GM10847 (cell line): Measurements from ENCODE around the gene ZFAND5.

Experiments
- POLR2A ChIP-seq: IDR thresholded peaks from 2 replicates; pipeline ENCODE4 v1.6.1; 2011; ENCODE audit not compliant: insufficient read length; ENCODE audit errors: extremely low read depth

The ZFAND5 gene

DNA sequence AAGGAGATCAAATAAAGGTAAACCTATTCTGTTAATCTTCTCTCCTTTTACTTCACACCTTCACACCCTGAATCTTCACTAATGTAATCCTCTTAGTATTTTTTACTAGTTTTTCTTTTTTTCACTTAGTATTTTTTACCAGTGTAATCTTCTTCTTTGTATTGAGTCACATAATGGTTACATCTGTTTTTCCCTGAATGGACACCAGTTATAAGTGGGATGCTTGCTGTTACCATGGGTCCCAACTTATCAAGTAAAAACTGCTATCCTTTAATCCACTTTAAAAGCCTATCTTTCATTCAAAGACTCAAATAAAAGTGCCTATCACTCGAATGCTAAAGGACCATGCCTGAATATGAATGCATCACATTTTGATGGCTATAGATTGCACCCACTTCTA is 15.1 kb downstream of the ZFAND5 start:
- TF ChIP-seq POLR2A: no peak

GRCh38 chr9:72349240-72349639 is 15.8 kb downstream of the ZFAND5 start:
- no peak for TF ChIP-seq POLR2A

GRCh38 chr9:72346333-72346732 is 18.7 kb downstream of the ZFAND5 start:
- TF ChIP-seq POLR2A: no peak

GRCh38 chr9:72338631-72339030 is 26.4 kb downstream of the ZFAND5 start:
- no peak for TF ChIP-seq POLR2A

DNA sequence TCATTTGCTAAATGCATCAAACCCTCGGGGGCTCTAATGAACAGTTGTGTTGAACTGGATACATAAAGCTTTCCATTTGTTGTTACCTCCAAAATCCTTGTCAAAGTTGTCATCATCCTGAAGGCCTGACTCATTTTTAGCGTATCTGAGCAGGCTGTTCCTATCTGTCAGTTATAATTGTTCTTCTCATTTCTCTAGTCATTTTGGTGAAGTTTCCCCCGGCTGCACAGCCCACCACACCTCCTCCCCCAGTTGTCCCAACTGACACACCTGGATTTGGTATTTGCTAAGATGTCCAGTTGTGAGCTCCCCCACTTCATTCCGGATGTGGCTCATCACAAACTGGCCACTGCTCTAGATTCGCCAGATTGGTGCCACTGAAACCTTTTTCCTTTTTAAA is 27.7 kb downstream of the ZFAND5 start:
- TF ChIP-seq POLR2A: no peak

- no peak for TF ChIP-seq POLR2A
These were observed 30.2 kb downstream of the ZFAND5 start for GRCh38 chr9:72334658-72335337.

DNA sequence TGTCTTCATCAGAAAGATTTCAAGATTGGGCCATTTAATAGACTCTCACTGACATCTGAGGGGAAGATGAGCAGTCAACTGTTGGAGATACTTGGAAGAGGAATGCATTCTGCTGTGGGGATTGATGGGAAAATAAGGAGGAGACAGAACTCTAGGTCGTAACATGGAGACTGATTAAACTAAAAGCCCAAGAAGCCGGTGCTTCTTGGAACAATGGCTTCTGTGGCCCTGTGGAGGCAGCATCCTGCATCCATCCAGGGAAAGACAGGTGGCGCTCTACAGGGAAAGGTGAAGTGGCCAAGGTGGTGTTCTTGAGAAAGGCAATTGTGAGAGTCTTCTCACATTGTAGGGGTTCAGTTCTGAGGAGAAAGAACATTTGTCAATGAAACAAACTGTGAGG is 31.3 kb downstream of the ZFAND5 start:
- TF ChIP-seq POLR2A: no peak

- no peak for TF ChIP-seq POLR2A
These were observed 31.8 kb downstream of the ZFAND5 start for GRCh38 chr9:72333197-72333596.

GRCh38 chr9:72332351-72332750 is 32.7 kb downstream of the ZFAND5 start:
- TF ChIP-seq POLR2A: no peak

GRCh38 chr9:72327631-72328030 is 37.4 kb downstream of the ZFAND5 start:
- TF ChIP-seq POLR2A: no peak

DNA sequence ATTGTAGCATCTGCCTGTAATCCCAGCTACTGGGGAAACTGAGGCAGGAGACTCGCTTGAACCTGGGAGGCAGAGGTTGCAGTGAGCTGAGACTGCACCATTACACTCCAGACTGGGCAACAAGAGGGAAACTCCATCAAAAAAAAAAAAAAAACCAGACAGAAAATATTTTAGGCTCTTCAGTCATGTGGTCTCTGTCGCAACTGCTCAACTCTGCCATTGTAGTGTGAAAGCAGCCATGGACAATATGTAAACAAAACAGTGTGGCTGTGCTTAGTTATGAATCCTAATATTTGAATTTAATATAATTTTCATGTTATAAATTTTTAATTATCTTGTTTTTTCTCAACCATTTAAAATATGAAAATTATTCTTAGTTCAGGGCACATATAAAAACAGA is 38.4 kb downstream of the ZFAND5 start:
- TF ChIP-seq POLR2A: no peak

GRCh38 chr9:72324974-72325373 is 40.0 kb downstream of the ZFAND5 start:
- no peak for TF ChIP-seq POLR2A

DNA sequence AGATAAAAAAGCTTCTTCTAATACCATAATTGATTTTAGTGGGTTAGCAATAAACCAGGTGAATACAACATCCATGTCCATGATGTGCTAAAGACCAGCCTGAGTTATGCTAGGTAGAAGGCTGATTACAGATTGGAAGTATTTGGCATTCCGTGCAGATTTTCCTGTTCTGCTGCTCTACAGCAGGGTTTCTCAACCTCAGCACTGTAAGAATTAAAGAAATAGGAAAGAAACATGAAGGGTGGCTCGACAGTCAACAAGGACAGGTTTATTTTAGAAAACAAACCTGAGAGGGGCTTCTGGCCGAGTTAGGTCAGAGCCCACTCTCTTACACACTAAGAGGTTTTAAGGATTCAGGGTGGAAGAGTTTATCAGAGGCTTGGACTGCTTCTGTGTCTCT is 42.3 kb downstream of the ZFAND5 start:
- TF ChIP-seq POLR2A: no peak

- no peak for TF ChIP-seq POLR2A
These were observed 42.7 kb downstream of the ZFAND5 start for GRCh38 chr9:72322259-72322658.

DNA sequence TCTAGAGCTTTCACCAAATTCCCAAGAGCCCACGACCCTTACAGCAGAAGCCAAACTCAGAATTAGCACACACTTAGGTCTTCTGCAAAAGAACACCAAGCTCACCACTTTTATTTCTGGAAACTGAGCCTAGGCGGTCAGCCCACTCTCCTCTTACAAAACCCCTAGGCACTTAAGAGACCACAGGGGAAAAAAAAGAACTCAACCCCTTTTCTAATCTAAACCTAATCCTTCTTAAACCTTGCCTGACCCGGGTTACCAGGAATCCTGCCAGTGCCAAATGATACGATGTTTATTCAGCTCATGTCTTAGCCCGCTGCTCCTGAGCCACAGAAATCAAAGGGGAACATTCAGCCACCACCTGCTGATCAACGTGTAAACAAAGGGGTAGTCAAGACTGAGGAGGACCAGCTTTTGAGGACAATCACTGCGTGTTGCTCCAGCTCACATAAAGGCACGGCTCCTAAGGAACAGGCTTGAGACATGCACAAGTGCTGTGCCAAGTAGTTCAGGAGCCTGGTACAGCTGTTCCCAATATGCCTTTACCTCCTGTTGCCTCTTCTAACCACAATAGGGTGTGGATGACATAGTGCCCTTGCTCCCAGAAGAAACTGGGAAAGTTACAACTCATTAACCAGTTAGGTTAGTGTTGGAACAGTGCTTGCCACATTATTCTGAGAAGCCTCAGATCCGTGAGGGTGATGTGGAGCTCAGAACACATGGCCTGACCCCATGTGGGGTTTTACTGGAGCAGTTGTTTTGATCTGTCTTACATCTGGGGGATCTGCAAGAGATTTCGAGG is 49.3 kb downstream of the ZFAND5 start:
- TF ChIP-seq POLR2A: no peak

DNA sequence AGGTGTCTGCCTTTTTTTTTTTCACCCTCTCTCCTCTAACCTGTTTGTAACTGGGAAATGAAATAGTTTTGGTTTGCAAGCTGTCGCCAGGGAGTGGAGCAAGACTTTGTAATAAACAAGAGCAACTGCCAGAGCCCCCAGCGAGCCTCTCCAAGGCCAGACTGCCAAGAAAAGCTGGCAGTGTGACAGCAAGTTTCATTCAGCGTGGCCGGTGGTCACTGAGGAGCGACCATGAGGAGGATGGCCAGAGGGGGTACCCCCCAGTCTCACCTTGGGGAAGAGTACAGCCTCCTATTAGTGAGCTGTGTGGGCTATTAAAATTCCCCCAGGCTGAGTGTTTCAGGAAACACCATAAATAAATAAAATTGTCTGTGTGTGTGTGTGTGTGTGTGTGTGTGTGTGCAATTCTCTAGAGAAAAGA is 49.9 kb downstream of the ZFAND5 start:
- TF ChIP-seq POLR2A: no peak

DNA sequence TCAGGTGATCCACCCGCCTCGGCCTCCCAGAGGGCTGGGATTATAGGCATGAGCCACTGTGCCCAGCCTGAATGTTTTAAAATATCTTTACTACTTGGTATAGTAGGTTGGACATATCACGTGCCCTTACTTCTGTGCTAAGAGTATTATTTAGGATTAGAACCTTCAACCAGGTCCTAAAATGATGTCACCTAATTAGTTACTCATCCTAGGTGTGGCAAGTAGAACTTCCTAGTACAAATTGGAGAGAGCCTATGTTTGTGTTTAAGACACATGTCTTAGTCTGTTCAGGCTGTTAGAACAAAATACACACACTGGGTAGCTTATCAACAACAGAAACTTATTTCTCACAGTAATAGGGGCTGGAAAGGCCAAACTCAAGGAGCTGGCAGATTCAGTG is 51.5 kb downstream of the ZFAND5 start:
- TF ChIP-seq POLR2A: no peak
